GM15510 (cell line): ENCODE results near the gene TARP.

ENCODE experiments used
- POLR2A ChIP-seq: IDR thresholded peaks from 3 replicates; pipeline ENCODE4 v1.6.1; 2011; ENCODE audit warnings: borderline replicate concordance; ENCODE audit not compliant: insufficient read length; ENCODE audit errors: extremely low read depth

TARP gene

GRCh38 chr7:38280707-38281106, 7.3 kb upstream of the TARP start:
- no peak for TF ChIP-seq POLR2A

- no peak for TF ChIP-seq POLR2A
These were observed 6.6 kb upstream of the TARP start for GRCh38 chr7:38280000-38280399.

GRCh38 chr7:38276096-38276877, 2.9 kb upstream of the TARP start:
- TF ChIP-seq POLR2A, result no peak

GRCh38 chr7:38274927-38275620, 1.6 kb upstream of the TARP start:
- no peak for TF ChIP-seq POLR2A

- TF ChIP-seq POLR2A, result no peak
These were observed 1.1 kb upstream of the TARP start for GRCh38 chr7:38274486-38274885.

- TF ChIP-seq POLR2A, result no peak
These were observed 10.9 kb downstream of the TARP start for GRCh38 chr7:38262545-38262944.

GRCh38 chr7:38257350-38257677, 16.1 kb downstream of the TARP start:
- no peak for TF ChIP-seq POLR2A

- TF ChIP-seq POLR2A, result no peak
These were observed 25.3 kb downstream of the TARP start for GRCh38 chr7:38248069-38248567.

GRCh38 chr7:38245409-38245977, 27.9 kb downstream of the TARP start:
- no peak for TF ChIP-seq POLR2A

- no peak for TF ChIP-seq POLR2A
These were observed 28.9 kb downstream of the TARP start for GRCh38 chr7:38244516-38244915.

- no peak for TF ChIP-seq POLR2A
These were observed 30.6 kb downstream of the TARP start for GRCh38 chr7:38242814-38243213.

GRCh38 chr7:38241071-38241470, 32.4 kb downstream of the TARP start:
- no peak for TF ChIP-seq POLR2A

GRCh38 chr7:38235606-38236005, 37.8 kb downstream of the TARP start:
- no peak for TF ChIP-seq POLR2A

GRCh38 chr7:38232502-38233366, 40.7 kb downstream of the TARP start:
- TF ChIP-seq POLR2A, result no peak
